HEK293T (cell line): ENCODE measurements around the gene CA11.
A peak's percentile ranks its signal among the peaks of the same experiment; 100 is the strongest.
"Not testable (repeated sequence)": the region's sequence is repeated elsewhere in the genome, so short reads cannot be mapped to it uniquely, and the experiment has no call there.

Experiments used
- CTCF ChIA-PET: fragments of 350-600 bp; formaldehyde crosslinking; extraction: SDS; loops from one replicate; lab custom pipeline; 2021; ENCODE audit warnings: antibody characterized with exemption, inconsistent platforms; lab: Yijun Ruan, JAX
- POLR2A ChIA-PET: fragments of 350-600 bp; formaldehyde crosslinking; extraction: SDS; loops from one replicate; lab custom pipeline; 2020; ENCODE audit warnings: antibody characterized with exemption, inconsistent platforms; lab: Yijun Ruan, JAX
- DNase-seq: peaks from one replicate; pipeline ENCODE4 v3.0.0; 2012; ENCODE audit warnings: mixed read lengths; ENCODE audit errors: extremely low spot score
- ARNT ChIP-seq: fragments of 450-650 bp; IDR thresholded peaks from 2 replicates; pipeline ENCODE4 v1.6.1; 2017; ENCODE audit warnings: mild to moderate bottlenecking
- BHLHE40 ChIP-seq: fragments of 450-650 bp; IDR thresholded peaks from 2 replicates; pipeline ENCODE4 v1.6.1; 2016; ENCODE audit warnings: mild to moderate bottlenecking, moderate library complexity, borderline replicate concordance
- CTBP1 ChIP-seq: fragments of 450-650 bp; IDR thresholded peaks from 2 replicates; pipeline ENCODE4 v1.6.1; 2016; ENCODE audit warnings: borderline replicate concordance
- ELF4 ChIP-seq: fragments of 450-650 bp; IDR thresholded peaks from 2 replicates; pipeline ENCODE4 v1.6.1; 2017; ENCODE audit warnings: antibody characterized with exemption
- FOXA1 ChIP-seq: fragments of 450-650 bp; IDR thresholded peaks from 2 replicates; pipeline ENCODE4 v1.6.1; 2016; ENCODE audit warnings: mild to moderate bottlenecking
- FOXK2 ChIP-seq: fragments of 450-650 bp; IDR thresholded peaks from 2 replicates; pipeline ENCODE4 v1.6.1; 2016; ENCODE audit warnings: mild to moderate bottlenecking
- FOXM1 ChIP-seq: fragments of 450-650 bp; IDR thresholded peaks from 2 replicates; pipeline ENCODE4 v1.6.1; 2017; ENCODE audit warnings: mild to moderate bottlenecking, borderline replicate concordance
- HDGF ChIP-seq: fragments of 450-650 bp; IDR thresholded peaks from 2 replicates; pipeline ENCODE4 v1.6.1; 2017; ENCODE audit warnings: antibody characterized with exemption, borderline replicate concordance
- L3MBTL2 ChIP-seq: fragments of 450-650 bp; conservative IDR thresholded peaks from 2 replicates; pipeline ENCODE4 v1.6.1; 2016; ENCODE audit warnings: mild to moderate bottlenecking
- LEF1 ChIP-seq: fragments of 450-650 bp; IDR thresholded peaks from 2 replicates; pipeline ENCODE4 v1.6.1; 2017; ENCODE audit warnings: mild to moderate bottlenecking, borderline replicate concordance
- NFRKB ChIP-seq: fragments of 450-650 bp; IDR thresholded peaks from 2 replicates; pipeline ENCODE4 v1.6.1; 2016; ENCODE audit warnings: mild to moderate bottlenecking, moderate library complexity
- PKNOX1 ChIP-seq: fragments of 450-650 bp; IDR thresholded peaks from 2 replicates; pipeline ENCODE4 v1.6.1; 2016
- SP1 ChIP-seq: fragments of 450-650 bp; IDR thresholded peaks from 2 replicates; pipeline ENCODE4 v1.6.1; 2017
- SUZ12 ChIP-seq: fragments of 450-650 bp; IDR thresholded peaks from 2 replicates; pipeline ENCODE4 v1.6.1; 2016; ENCODE audit warnings: mild to moderate bottlenecking
- TARDBP ChIP-seq: fragments of 450-650 bp; IDR thresholded peaks from 2 replicates; pipeline ENCODE4 v1.6.1; 2016
- ZNF384 ChIP-seq: fragments of 450-650 bp; IDR thresholded peaks from 2 replicates; pipeline ENCODE4 v1.6.1; 2016

The CA11 gene

GRCh38 chr19:48646001-48646721 lies at the start of gene CA11:
CA11 (minus strand) TSS chr19:48646187; CDS start chr19:48645632, 555 bp downstream.
- DNase-seq: peak; percentile 86
- ChIA-PET CTCF (interaction anchor here (0.6 to 1.2 kb wide), 8 partner anchors 30 to 197 kb away, joined by 3 to 4 read pairs (median 4); no protein-coding TSS in a partner anchor), POLR2A (interaction anchor here (0.5 to 3.0 kb wide), 24 partner anchors 9 to 226 kb away, joined by 3 to 9 read pairs (median 4); partner anchors contain the start of genes DBP, IZUMO1, PPP1R15A and RPL18)
- TF ChIP-seq PKNOX1 (no peak), FOXA1 (no peak), L3MBTL2 (peak; percentile 79), BHLHE40 (no peak), LEF1 (no peak), ELF4 (no peak), TARDBP (no peak)

- CTCF ChIA-PET, DNase-seq: not testable (repeated sequence)
- POLR2A ChIA-PET: interaction anchor here (1.0 kb wide), 1 partner anchor 19 kb away, joined by 3 read pairs; no protein-coding TSS in a partner anchor
These were observed 47.6 kb upstream of the CA11 start for GRCh38 chr19:48693629-48694028.

GRCh38 chr19:48689449-48689848 lies 43.5 kb upstream of the CA11 start:
- no peak for DNase-seq
- CTCF ChIA-PET: no interaction called here
- POLR2A ChIA-PET: no interaction called here
- no peak for TF ChIP-seq SP1
- no peak for TF ChIP-seq PKNOX1
- no peak for TF ChIP-seq LEF1
- TF ChIP-seq ZNF384: no peak
- no peak for TF ChIP-seq FOXK2
- TF ChIP-seq FOXM1: no peak
- no peak for TF ChIP-seq ELF4
- TF ChIP-seq L3MBTL2: no peak

- POLR2A ChIA-PET: no interaction called here
- TF ChIP-seq L3MBTL2: no peak
- CTCF ChIA-PET: no interaction called here
- DNase-seq: no peak
These were observed 41.8 kb upstream of the CA11 start for GRCh38 chr19:48687776-48688175.

- CTCF ChIA-PET: interaction anchor here (0.6 kb wide), 2 partner anchors 153 to 171 kb away, joined by 3 to 4 read pairs; no protein-coding TSS in a partner anchor
- DNase-seq, POLR2A ChIA-PET: not testable (repeated sequence)
These were observed 40.6 kb upstream of the CA11 start for GRCh38 chr19:48686637-48687036.

GRCh38 chr19:48686088-48686487 lies 40.1 kb upstream of the CA11 start:
- no peak for DNase-seq
- POLR2A ChIA-PET: no interaction called here
- CTCF ChIA-PET: interaction anchor here (0.6 kb wide), 1 partner anchor 154 kb away, joined by 4 read pairs; no protein-coding TSS in a partner anchor
- TF ChIP-seq NFRKB: no peak
- no peak for TF ChIP-seq TARDBP
- no peak for TF ChIP-seq BHLHE40
- no peak for TF ChIP-seq LEF1
- TF ChIP-seq ZNF384: no peak
- no peak for TF ChIP-seq HDGF
- TF ChIP-seq L3MBTL2: no peak
- TF ChIP-seq CTBP1: no peak
- no peak for TF ChIP-seq SP1
- TF ChIP-seq ARNT: no peak
- no peak for TF ChIP-seq FOXM1

GRCh38 chr19:48685583-48685982 lies 39.6 kb upstream of the CA11 start:
- CTCF ChIA-PET: no interaction called here
- POLR2A ChIA-PET: no interaction called here
- no peak for DNase-seq
- TF ChIP-seq BHLHE40 (no peak), SUZ12 (no peak), FOXA1 (no peak), NFRKB (no peak), LEF1 (no peak), FOXK2 (no peak), ARNT (no peak), PKNOX1 (no peak), FOXM1 (no peak), CTBP1 (no peak), L3MBTL2 (no peak), TARDBP (no peak), HDGF (no peak), ZNF384 (no peak), ELF4 (no peak), SP1 (no peak)
